ENCODE data around the gene EIF2S3. TPM values are rescaled to one million over a fixed set of nuclear protein-coding genes. Genes with fewer than 3 reads are reported as not detected.

The EIF2S3 gene
- total and polyA plus RNA-seq, 2 donors (not counting 1 experiment from before 2014, with no cell fraction given) = 125 to 272 TPM

Other genes starting within 250 kb of the EIF2S3 start
- 7.2 and 11.7 TPM in 2 replicates for gene APOO, start 147.0 kb upstream of the EIF2S3 start, total RNA-seq
- gene APOO, start 147.0 kb upstream of the EIF2S3 start, polyA plus RNA-seq = 3.5 and 4.7 TPM in 2 replicates
- not detected in 2 replicates for gene CXorf58, start 146.9 kb upstream of the EIF2S3 start, total RNA-seq
- gene CXorf58, start 146.9 kb upstream of the EIF2S3 start, polyA plus RNA-seq = 0.07 and 0.09 TPM in 2 replicates
- gene KLHL15, start 27.8 kb upstream of the EIF2S3 start, total RNA-seq = 8.2 and 9.4 TPM in 2 replicates
- 5.4 and 17.3 TPM in 2 replicates for gene KLHL15, start 27.8 kb upstream of the EIF2S3 start, polyA plus RNA-seq
- 81.8 and 85.7 TPM in 2 replicates for gene ZFX, start 94.8 kb downstream of the EIF2S3 start, total RNA-seq
- 31.3 and 74.6 TPM in 2 replicates for gene ZFX, start 94.8 kb downstream of the EIF2S3 start, polyA plus RNA-seq

Data from B cell (primary cell).